ENCODE data around the gene SORCS2.

SORCS2 gene

GRCh38 chr4:7785017-7785416 lies 592.7 kb downstream of the SORCS2 start:
- Histone ChIP-seq H3K9ac (ENCODE audit: low read length) (no peak overlapping the region; the same call in 1 of the 2 replicates), H3F3A (ENCODE audit: insufficient read depth, low read length) (no peaks in the 10 kb centered on the region)

GRCh38 chr4:7786040-7786439 lies 593.7 kb downstream of the SORCS2 start:
- Histone ChIP-seq H3K9ac (ENCODE audit: low read length) (peak overlapping the region; percentile 41; the same call in 1 of the 2 replicates), H3K4me1 (ENCODE audit: insufficient read depth, low read length, severe bottlenecking) (peaks cover 73% of the 10 kb centered on the region), H3K36me3 (ENCODE audit: insufficient read depth, low read length) (no peaks in the 10 kb centered on the region), H3F3A (ENCODE audit: insufficient read depth, low read length) (no peaks in the 10 kb centered on the region), H3K27ac (ENCODE audit: low read depth, low read length, poor library complexity, severe bottlenecking) (peak overlapping the region; percentile 83), H3K9me3 (ENCODE audit: low read length) (no peaks in the 10 kb centered on the region), H3K4me2 (ENCODE audit: low read length) (peak overlapping the region; percentile 54), H4K20me1 (ENCODE audit: insufficient read depth, low read length) (no peaks in the 10 kb centered on the region), H2AFZ (ENCODE audit: low read length) (no peak overlapping the region), H3K79me2 (ENCODE audit: insufficient read depth, low read length) (no peaks in the 10 kb centered on the region), H3K27me3 (ENCODE audit: insufficient read depth, low read length) (no peaks in the 10 kb centered on the region), H3K4me3 (ENCODE audit: low read depth, low read length, poor library complexity, severe bottlenecking) (peak overlapping the region; percentile 42), H3K9me2 (ENCODE audit: low read depth, low read length) (no peaks in the 10 kb centered on the region)
- TF ChIP-seq CTCF (IDR thresholded peaks at IDR 0.05; ENCODE audit: low read length) (no peak), EZH2 (IDR thresholded peaks at IDR 0.05; ENCODE audit: borderline replicate concordance, low read length) (no peak)

More at GRCh38 chr4:7785017-7785416, 592.7 kb downstream of the SORCS2 start:
- TF ChIP-seq EZH2 (IDR thresholded peaks at IDR 0.05; ENCODE audit: borderline replicate concordance, low read length) (no peak), CTCF (IDR thresholded peaks at IDR 0.05; ENCODE audit: low read length) (no peak)
- Histone ChIP-seq H4K20me1 (ENCODE audit: insufficient read depth, low read length) (no peaks in the 10 kb centered on the region), H3K27ac (ENCODE audit: low read depth, low read length, poor library complexity, severe bottlenecking) (peak overlapping the region; percentile 32), H2AFZ (ENCODE audit: low read length) (no peak overlapping the region), H3K36me3 (ENCODE audit: insufficient read depth, low read length) (no peaks in the 10 kb centered on the region), H3K9me3 (ENCODE audit: low read length) (no peaks in the 10 kb centered on the region), H3K27me3 (ENCODE audit: insufficient read depth, low read length) (no peaks in the 10 kb centered on the region), H3K79me2 (ENCODE audit: insufficient read depth, low read length) (no peaks in the 10 kb centered on the region), H3K4me3 (ENCODE audit: low read depth, low read length, poor library complexity, severe bottlenecking) (no peak overlapping the region), H3K4me2 (ENCODE audit: low read length) (no peak overlapping the region; the same call in 1 of the 2 replicates), H3K9me2 (ENCODE audit: low read depth, low read length) (no peaks in the 10 kb centered on the region), H3K4me1 (ENCODE audit: insufficient read depth, low read length, severe bottlenecking) (peaks cover 66% of the 10 kb centered on the region)

GRCh38 chr4:7786517-7786916 lies 594.2 kb downstream of the SORCS2 start:
- Histone ChIP-seq H4K20me1 (ENCODE audit: insufficient read depth, low read length) (no peaks in the 10 kb centered on the region), H3K27me3 (ENCODE audit: insufficient read depth, low read length) (no peaks in the 10 kb centered on the region), H3K9me3 (ENCODE audit: low read length) (no peaks in the 10 kb centered on the region), H2AFZ (ENCODE audit: low read length) (no peak overlapping the region), H3K9me2 (ENCODE audit: low read depth, low read length) (no peaks in the 10 kb centered on the region), H3K4me2 (ENCODE audit: low read length) (peak overlapping the region; percentile 54), H3K9ac (ENCODE audit: low read length) (peak overlapping the region; percentile 41; the same call in 1 of the 2 replicates), H3K36me3 (ENCODE audit: insufficient read depth, low read length) (no peaks in the 10 kb centered on the region), H3K79me2 (ENCODE audit: insufficient read depth, low read length) (no peaks in the 10 kb centered on the region), H3K4me1 (ENCODE audit: insufficient read depth, low read length, severe bottlenecking) (peaks cover 75% of the 10 kb centered on the region), H3K4me3 (ENCODE audit: low read depth, low read length, poor library complexity, severe bottlenecking) (peak overlapping the region; percentile 42), H3F3A (ENCODE audit: insufficient read depth, low read length) (no peaks in the 10 kb centered on the region), H3K27ac (ENCODE audit: low read depth, low read length, poor library complexity, severe bottlenecking) (peak overlapping the region; percentile 83)
- TF ChIP-seq CTCF (IDR thresholded peaks at IDR 0.05; ENCODE audit: low read length) (no peak), EZH2 (IDR thresholded peaks at IDR 0.05; ENCODE audit: borderline replicate concordance, low read length) (no peak)

All from OCI-LY1 (cell line).